Mammary epithelial cell (primary cell): ENCODE measurements around the gene HIBADH.

Experiments used
- EZH2 ChIP-seq: IDR thresholded peaks from 2 replicates; pipeline ENCODE4 v1.6.1; 2012; ENCODE audit warnings: low read length, inconsistent platforms, borderline replicate concordance
- TF ChIP-seq, protein P1 (sequence below), 2 donors: IDR thresholded peaks in 1 of 2; conservative IDR thresholded peaks in 1 of 2; 2 replicates each; pipeline ENCODE4 v1.5.1; 2011 to 2012; ENCODE audit warnings: inconsistent platforms in 2 of 2, low read length in 2 of 2, mild to moderate bottlenecking in 2 of 2, control low read depth in 1 of 2, low read depth in 1 of 2; ENCODE audit not compliant: insufficient read depth in 1 of 2; ENCODE audit errors: extremely low read depth in 1 of 2

DNA sequence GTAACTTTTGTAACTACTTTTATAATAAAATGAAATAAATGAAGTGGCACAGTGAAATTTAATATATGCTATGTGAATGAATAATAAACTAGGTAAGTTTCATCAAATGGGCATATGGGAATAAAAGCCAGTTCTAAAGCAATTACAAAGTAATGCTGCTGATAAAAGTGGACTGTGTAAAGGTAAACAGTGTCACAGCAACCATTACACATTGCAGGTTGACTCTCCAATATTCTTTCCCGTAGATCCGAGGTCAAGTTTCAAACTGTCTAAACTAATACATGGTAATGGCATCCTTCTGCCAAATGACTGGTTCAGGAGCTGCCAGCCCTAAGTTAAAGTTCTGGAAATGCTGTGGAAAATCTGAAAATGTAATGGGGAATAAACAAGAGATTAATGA is 6.0 kb downstream of the HIBADH start:
- TF ChIP-seq, protein P1, sequence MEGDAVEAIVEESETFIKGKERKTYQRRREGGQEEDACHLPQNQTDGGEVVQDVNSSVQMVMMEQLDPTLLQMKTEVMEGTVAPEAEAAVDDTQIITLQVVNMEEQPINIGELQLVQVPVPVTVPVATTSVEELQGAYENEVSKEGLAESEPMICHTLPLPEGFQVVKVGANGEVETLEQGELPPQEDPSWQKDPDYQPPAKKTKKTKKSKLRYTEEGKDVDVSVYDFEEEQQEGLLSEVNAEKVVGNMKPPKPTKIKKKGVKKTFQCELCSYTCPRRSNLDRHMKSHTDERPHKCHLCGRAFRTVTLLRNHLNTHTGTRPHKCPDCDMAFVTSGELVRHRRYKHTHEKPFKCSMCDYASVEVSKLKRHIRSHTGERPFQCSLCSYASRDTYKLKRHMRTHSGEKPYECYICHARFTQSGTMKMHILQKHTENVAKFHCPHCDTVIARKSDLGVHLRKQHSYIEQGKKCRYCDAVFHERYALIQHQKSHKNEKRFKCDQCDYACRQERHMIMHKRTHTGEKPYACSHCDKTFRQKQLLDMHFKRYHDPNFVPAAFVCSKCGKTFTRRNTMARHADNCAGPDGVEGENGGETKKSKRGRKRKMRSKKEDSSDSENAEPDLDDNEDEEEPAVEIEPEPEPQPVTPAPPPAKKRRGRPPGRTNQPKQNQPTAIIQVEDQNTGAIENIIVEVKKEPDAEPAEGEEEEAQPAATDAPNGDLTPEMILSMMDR (conservative IDR thresholded peaks at IDR 0.05 in 1 of 2, IDR thresholded peaks at IDR 0.05 in 1 of 2; ENCODE audit: extremely low read depth in 1 of 2, insufficient read depth in 1 of 2, low read depth in 1 of 2, low read length in 2 of 2), result no peak
- no peak for TF ChIP-seq EZH2
